A549 (cell line): Measurements from ENCODE around the gene STYXL1.

Experiments used
- BHLHE40 ChIP-seq: IDR thresholded peaks from 2 replicates; pipeline ENCODE4 v1.6.1; 2012; ENCODE audit warnings: low read depth, low read length, inconsistent platforms
- CTCF ChIP-seq: fragments of >200 bp; sonication (Bioruptor Twin); formaldehyde crosslinking; IDR thresholded peaks from 3 replicates; pipeline ENCODE4 v1.5.1; 2016
- MYC ChIP-seq: IDR thresholded peaks from 2 replicates; pipeline ENCODE4 v1.6.1; 2012; ENCODE audit warnings: mild to moderate bottlenecking, inconsistent platforms, low read length, improper control_type of control experiment, borderline replicate concordance
- RAD21 ChIP-seq, 2 experiments: fragments of >200 bp in 1 of 2; sonication (Bioruptor Twin) in 1 of 2; formaldehyde crosslinking in 1 of 2; IDR thresholded peaks in 1 of 2; conservative IDR thresholded peaks in 1 of 2; 2 replicates in 1 of 2; 3 replicates in 1 of 2; pipeline ENCODE4 v1.6.1; 2012 to 2018; ENCODE audit warnings: inconsistent platforms in 1 of 2
- SMC3 ChIP-seq: fragments of >200 bp; sonication (Bioruptor Twin); formaldehyde crosslinking; IDR thresholded peaks from 3 replicates; pipeline ENCODE4 v1.6.1; 2018; ENCODE audit warnings: inconsistent platforms
- TP53 ChIP-seq: fragments of 250-450 bp; sonication (Bioruptor Pico); IDR thresholded peaks from 2 replicates; pipeline ENCODE4 v1.5.0; 2021; ENCODE audit warnings: mild to moderate bottlenecking, moderate library complexity

DNA sequence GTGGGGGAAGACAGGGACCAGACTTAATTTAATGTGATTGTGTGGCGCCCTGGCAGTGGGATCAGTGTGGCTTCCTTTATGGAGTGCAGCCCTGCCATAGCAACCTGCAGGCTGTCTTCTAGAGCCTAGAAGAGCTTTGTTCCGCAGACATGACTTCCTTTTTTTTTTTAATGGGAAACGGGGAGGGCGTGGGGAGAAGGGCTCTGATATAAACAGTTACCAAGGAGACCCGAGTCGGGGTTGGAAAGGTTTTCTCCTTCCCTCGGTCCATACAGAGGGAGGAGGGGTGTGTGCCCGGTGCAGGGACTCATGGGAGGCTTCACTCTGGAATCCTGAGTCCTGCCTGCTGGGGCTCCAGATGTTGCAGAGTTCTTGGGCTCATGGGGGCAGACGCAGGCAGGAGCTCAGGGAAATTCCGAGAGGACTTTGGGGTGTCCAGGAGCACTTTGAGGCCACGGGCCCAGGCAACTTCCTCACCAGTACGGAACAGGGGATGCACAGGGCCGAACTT, 80.3 kb downstream of the STYXL1 start:
- TF ChIP-seq CTCF = no peak
- no peak for TF ChIP-seq RAD21 (conservative IDR thresholded peaks at IDR 0.05 in 1 of 2, IDR thresholded peaks at IDR 0.05 in 1 of 2)
- TF ChIP-seq SMC3 = no peak
- no peak for TF ChIP-seq MYC
- TF ChIP-seq TP53 (CRISPR knock-in tag) = no peak
- no peak for TF ChIP-seq BHLHE40
